ENCODE data around the gene SH3TC1.

DNA sequence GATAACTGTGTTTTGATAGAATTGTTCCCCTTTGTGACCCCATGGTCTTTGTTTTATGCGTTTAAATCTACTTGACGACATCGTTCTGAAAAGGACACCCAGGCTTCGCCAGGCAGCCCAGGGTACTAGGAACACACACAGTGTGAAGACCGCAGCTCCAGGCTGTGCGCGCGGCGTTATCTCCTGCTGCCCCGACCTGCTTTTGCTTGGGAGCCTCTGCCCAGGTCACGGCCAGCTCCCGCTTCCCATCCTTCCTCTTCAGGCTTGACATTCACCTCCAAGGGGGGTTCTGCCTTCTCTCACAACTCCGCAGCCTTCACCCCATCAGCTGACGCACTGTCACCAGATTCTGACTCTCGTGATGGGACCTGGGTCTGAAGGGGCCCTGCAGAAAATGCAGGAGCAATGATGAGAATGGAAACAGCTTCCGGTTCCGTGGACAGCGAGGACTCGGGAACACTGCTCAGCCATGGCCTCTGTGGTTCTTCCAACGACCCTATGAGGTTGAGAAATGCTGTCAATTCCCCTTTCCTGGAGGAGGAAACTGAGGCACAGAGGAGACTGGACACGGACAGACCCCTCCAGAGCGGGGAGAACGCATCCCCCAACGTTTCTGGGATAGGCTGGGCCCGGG, 69.9 kb downstream of the SH3TC1 start:
- TF ChIP-seq EZH2 (IDR thresholded peaks at IDR 0.05): no peak
- no peak for TF ChIP-seq POLR2AphosphoS5 (IDR thresholded peaks at IDR 0.05; ENCODE audit: borderline replicate concordance, low read depth, low read length)
